GM19025 (cell line): ENCODE measurements around the gene ADAMTS4.
"Not testable (repeated sequence)": the region's sequence is repeated elsewhere in the genome, so short reads cannot be mapped to it uniquely, and the experiment has no call there.

Experiments used
- ATAC-seq: cut with Tn5 transposase; IDR thresholded peaks from one replicate; pipeline ENCODE4 v1.9.1; 2021; ENCODE audit warnings: mild to moderate bottlenecking, low read depth, moderate library complexity; ENCODE audit not compliant: unreplicated experiment

The ADAMTS4 gene, protein sequence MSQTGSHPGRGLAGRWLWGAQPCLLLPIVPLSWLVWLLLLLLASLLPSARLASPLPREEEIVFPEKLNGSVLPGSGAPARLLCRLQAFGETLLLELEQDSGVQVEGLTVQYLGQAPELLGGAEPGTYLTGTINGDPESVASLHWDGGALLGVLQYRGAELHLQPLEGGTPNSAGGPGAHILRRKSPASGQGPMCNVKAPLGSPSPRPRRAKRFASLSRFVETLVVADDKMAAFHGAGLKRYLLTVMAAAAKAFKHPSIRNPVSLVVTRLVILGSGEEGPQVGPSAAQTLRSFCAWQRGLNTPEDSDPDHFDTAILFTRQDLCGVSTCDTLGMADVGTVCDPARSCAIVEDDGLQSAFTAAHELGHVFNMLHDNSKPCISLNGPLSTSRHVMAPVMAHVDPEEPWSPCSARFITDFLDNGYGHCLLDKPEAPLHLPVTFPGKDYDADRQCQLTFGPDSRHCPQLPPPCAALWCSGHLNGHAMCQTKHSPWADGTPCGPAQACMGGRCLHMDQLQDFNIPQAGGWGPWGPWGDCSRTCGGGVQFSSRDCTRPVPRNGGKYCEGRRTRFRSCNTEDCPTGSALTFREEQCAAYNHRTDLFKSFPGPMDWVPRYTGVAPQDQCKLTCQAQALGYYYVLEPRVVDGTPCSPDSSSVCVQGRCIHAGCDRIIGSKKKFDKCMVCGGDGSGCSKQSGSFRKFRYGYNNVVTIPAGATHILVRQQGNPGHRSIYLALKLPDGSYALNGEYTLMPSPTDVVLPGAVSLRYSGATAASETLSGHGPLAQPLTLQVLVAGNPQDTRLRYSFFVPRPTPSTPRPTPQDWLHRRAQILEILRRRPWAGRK

DNA sequence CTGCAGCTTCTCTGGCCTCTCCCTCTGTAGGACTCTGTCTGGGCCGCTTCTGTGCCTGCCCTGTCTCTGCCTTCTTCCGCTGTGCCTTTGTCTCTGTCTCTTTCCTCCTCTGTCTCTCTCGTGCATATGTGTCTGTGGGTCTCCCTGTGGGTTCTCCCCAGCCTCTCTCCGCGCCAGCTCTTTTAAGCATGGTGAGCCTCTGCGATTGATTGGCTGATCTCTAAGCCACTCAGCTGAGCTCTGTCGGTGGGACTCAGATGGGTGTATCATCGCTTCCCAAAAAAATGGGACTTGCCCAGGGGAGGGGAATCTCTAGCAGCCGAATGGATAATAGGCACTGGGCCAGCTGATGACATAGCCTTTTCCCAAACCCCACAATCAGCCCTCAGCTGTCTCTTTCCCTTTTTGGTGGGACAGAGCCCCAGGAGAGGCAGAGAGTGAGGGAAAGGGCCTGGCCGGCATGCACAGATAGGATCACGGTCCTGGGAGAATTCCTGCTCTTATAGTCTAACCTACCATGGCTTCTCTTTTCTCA, at the start of gene ADAMTS4:
TSS of gene ADAMTS4 (minus strand) at position 158 of the 535 bp plus-strand sequence. CDS start 427 bp downstream, outside the sequence.
- no peak for ATAC-seq

GRCh38 chr1:161244888-161245287, 46.0 kb upstream of the ADAMTS4 start:
- no peak for ATAC-seq

- ATAC-seq: no peak
These were observed 43.5 kb upstream of the ADAMTS4 start for GRCh38 chr1:161242313-161242712.

DNA sequence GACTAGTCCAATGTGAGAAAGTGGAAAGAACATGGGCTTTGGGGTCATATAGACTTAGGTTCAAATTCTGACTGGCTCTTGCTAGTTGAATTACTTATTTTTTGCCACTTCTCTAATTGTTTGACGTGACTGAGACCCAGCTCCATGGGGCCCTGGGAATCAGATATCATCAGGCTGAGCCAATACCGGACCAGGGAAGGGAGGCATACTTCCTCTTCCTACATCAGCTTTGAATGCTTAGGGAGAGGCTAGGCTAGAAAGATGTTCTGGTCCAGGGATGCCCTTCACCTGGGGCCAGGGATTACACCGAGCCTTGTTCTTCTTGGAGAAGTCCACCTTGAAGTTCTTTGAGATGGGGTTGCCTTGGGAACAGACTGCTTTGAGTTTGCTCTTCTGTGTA, 42.8 kb upstream of the ADAMTS4 start:
- ATAC-seq: no peak

- no peak for ATAC-seq
These were observed 39.2 kb upstream of the ADAMTS4 start, which contains the start of gene NR1I3 for GRCh38 chr1:161238039-161238473. Gene NR1I3, minus strand, starts transcription at chr1:161238203. Its CDS starts 1,638 bp downstream, at chr1:161236565.

GRCh38 chr1:161235957-161236775, 37.3 kb upstream of the ADAMTS4 start:
- ATAC-seq: no peak

DNA sequence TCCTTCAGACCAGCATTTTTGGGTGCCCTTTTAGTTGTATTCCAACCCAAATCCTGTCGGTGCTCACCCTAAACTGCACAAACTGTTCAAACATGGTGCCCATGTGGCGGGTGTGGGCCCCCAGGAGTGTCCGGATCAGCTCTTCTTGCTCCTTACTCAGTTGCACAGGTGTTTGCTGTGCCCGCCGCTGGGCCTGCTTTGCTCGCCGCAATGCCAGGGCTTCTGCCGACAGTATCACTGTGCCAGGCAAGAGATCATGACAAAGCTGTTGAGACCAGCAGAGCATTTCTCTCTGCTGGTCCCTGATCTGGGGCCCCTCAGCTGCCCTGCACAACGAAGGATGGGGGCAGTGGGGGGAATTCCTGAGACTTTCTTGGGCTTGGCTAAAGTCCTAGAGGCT, 34.2 kb upstream of the ADAMTS4 start:
- ATAC-seq: no peak

DNA sequence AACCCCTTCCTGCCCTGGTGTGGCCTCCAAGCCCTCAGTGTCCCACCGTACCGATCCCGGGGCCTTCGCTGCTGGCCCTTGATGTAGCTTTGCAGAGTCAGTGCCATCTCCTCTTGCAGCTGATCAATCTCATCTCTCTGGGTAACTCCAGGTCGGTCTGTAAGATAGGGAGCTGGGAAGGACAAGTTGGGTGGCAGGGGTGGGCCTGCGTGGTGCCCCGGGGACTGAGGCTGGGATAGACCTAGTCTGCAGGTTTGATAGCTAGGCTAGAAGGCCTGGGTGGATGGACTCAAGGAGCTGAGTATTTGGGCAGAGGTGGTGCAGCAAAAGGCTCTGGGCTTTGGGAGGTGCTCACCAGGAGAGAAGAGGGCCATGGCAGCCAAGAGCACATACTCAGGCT, 31.9 kb upstream of the ADAMTS4 start:
- no peak for ATAC-seq

- no peak for ATAC-seq
These were observed 31.0 kb upstream of the ADAMTS4 start for GRCh38 chr1:161229896-161230295.

DNA sequence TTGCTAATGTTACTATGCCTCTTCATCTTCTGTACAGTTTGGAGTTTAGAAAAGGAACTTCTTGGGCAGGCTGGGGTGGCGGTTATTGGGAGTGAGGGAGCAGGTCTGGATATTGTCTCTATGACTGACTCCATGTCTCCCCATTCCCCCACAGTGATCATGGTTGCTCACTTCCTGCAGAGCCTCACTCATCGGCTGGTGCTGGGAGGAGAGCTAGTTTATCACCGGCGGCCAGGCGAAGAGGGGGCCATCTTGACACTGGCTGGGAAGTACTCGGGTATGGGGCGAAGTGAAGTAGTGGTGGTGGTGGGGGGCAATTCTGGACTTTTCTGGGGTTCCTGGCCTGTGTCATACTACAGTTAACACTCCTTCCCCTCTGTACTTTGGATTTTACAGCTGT, 29.2 kb upstream of the ADAMTS4 start:
- no peak for ATAC-seq

DNA sequence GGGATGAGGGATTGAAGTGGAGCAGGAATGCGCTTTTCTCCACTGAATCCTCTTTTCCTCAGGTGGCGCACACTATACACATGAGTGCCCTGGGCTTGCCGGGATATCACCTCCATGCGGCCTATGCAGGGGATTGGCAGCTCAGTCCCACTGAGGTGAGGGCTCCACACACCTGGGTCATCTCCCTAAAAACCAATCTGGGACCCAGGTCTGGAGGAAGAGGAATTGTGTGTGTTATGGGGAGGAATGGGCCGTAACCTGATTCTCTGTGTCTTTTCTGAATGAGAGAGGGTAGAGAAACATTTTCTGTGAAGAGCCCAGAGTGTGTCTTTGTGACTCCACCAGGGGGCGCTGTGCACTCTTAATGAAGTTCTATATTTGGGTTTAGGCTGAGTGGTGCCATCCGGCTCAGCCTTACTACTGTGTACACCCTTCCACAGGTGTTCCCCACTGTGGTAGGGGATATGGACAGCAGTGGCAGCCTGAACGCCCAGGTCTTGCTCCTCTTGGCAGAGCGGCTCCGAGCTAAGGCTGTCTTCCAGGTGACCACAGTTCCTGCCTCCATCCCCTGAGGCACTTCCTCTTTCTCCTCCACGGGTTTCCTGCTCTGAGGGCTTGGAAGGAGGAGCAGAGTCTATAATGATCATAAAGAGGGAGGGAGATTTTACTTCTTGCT, 28.5 kb upstream of the ADAMTS4 start:
- ATAC-seq: no peak

GRCh38 chr1:161226759-161227158, 27.9 kb upstream of the ADAMTS4 start:
- no peak for ATAC-seq

DNA sequence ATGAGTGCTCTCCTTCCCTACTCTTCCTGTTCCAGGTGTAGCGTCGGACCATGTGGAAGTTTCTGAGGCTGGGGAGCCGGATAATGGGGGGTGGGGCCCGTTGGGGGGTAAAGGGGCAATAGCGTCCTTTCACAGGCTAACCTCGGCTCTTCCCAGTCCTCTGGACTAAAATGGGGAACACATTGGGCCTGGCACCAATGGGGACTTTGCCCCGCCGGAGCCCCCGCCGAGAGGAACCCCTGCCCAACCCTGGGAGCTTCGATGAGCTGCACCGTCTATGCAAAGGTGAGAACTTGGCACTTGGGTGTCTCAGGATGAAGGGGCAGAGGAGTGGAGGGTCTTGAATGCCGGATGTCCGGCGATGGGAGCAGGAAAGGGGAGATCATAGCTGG, 27.5 kb upstream of the ADAMTS4 start:
- ATAC-seq: no peak

GRCh38 chr1:161225534-161226319, 26.9 kb upstream of the ADAMTS4 start, which contains the start of gene TOMM40L:
Gene TOMM40L, plus strand, starts transcription at chr1:161226060. Its CDS starts 430 bp downstream, at chr1:161226490.
- peak; percentile 96 for ATAC-seq

DNA sequence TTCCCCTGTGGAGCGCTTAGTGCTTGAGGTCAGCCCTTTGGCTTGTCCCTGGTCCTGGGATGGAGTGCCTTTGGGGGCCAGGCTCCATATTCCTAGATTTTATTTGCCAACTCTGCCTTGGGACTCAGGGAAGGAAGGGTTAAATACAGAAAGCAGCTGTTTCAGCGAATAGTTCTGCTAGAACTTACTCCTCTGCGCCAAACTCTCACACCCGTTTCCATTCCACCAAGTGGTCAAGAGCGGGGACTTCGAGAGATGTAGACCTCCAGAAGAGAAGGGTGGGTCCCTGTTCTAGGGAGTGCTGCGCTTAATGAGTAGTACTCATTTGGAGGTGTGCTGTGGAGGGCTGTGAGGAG, 26.3 kb upstream of the ADAMTS4 start:
- ATAC-seq: no peak

- not testable (repeated sequence) for ATAC-seq
These were observed 25.8 kb upstream of the ADAMTS4 start for GRCh38 chr1:161224695-161225087.

DNA sequence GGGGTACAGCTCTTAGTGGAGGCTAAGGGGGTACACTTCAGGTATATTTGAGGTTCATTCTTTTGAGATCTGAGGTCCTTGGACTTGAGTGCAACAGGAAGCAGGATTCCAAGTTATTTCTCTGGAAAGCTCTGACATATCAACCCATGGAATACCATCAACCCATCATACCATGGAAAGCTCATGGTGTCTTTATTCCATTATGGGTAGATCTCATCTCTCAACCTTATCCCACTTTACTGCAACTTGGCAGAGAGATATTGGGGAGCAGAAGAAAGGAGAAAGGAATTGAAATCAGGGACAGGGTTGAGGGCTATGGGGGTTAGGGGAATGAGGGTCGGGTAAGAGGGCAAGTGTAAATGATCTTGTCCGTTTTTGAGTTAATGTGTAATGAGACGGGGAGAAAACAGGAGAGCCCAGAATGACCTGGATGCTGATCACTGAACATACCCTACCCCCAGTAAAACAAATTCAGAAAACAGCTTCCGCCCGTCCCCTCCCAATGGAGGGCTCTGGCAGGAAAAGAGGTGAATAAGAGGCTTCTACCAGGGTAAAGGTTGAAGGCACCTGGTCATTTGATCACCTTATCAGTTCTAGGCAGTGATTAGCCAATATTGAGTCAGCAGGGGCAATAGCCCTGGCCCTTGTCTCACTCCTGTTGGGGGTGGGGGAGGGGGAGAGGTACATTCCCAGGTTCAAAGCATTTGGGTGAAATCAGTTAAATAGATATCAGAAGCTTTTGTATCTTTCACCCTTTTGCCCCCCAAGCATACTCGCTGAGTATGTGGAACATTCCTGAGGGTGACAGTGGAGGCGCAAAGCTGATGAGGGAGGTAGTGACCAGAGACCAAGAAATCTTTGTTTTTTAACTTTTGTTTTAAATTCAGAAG, 25.2 kb upstream of the ADAMTS4 start:
- no peak for ATAC-seq
